HEK293 (cell line): ENCODE results near the gene FAM221A.

Experiments
- CTCF ChIA-PET: fragments of 350-600 bp; formaldehyde crosslinking; extraction: SDS; loops from one replicate; lab custom pipeline; 2021; ENCODE audit warnings: antibody characterized with exemption; lab: Yijun Ruan, JAX
- POLR2A ChIA-PET: fragments of 300-600 bp; formaldehyde crosslinking; extraction: SDS; loops from one replicate; lab custom pipeline; 2020; ENCODE audit warnings: antibody characterized with exemption, inconsistent platforms; lab: Yijun Ruan, JAX
- H3K27ac ChIP-seq: fragments of 200-500 bp; sonication (Bioruptor generic); 2 replicates; pipeline ENCODE4 v1.5.1; 2014; ENCODE audit warnings: low read depth, low read length, control low read depth, inconsistent platforms; ENCODE audit errors: extremely low read depth
- H3K36me3 ChIP-seq, 2 experiments: fragments of 200-500 bp in 1 of 2; sonication (Bioruptor generic) in 1 of 2; 1 replicate in 1 of 2; 2 replicates in 1 of 2; pipeline ENCODE4 v1.5.1; 2014 to 2017; ENCODE audit warnings: inconsistent platforms in 2 of 2, low read length in 2 of 2; ENCODE audit not compliant: control insufficient read depth in 2 of 2, insufficient read depth in 1 of 2
- H3K4me1 ChIP-seq: fragments of 200-500 bp; sonication (Bioruptor generic); 2 replicates; pipeline ENCODE4 v1.5.1; 2014; ENCODE audit warnings: mild to moderate bottlenecking, low read length, inconsistent platforms; ENCODE audit not compliant: control insufficient read depth, insufficient read depth
- H3K4me3 ChIP-seq: 2 replicates; pipeline ENCODE4 v1.5.1; 2011; ENCODE audit warnings: low read depth, mild to moderate bottlenecking, control low read depth, low read length, moderate library complexity
- H3K9me3 ChIP-seq: fragments of 200-500 bp; sonication (Bioruptor generic); 2 replicates; pipeline ENCODE4 v1.5.1; 2014; ENCODE audit warnings: low read depth, low read length, inconsistent platforms; ENCODE audit not compliant: control insufficient read depth, insufficient read depth
- EGR2 ChIP-seq: fragments of 450-650 bp; formaldehyde crosslinking; IDR thresholded peaks from 2 replicates; pipeline ENCODE4 v1.5.1; 2016; ENCODE audit warnings: low read depth, missing biosample characterization, missing genetic modification characterization
- ZNF140 ChIP-seq: fragments of 450-650 bp; formaldehyde crosslinking; IDR thresholded peaks from 2 replicates; pipeline ENCODE4 v1.5.1; 2016; ENCODE audit warnings: missing biosample characterization, missing genetic modification characterization
- ZNF169 ChIP-seq: fragments of 450-650 bp; formaldehyde crosslinking; IDR thresholded peaks from 2 replicates; pipeline ENCODE4 v1.5.1; 2016; ENCODE audit warnings: missing biosample characterization, missing genetic modification characterization
- ZNF423 ChIP-seq: fragments of 450-650 bp; formaldehyde crosslinking; IDR thresholded peaks from 2 replicates; pipeline ENCODE4 v1.5.1; 2016; ENCODE audit warnings: missing biosample characterization, missing genetic modification characterization
- TF ChIP-seq, protein P1 (sequence below): fragments of 450-650 bp; formaldehyde crosslinking; IDR thresholded peaks from 2 replicates; pipeline ENCODE4 v1.5.1; 2016; ENCODE audit warnings: missing biosample characterization, missing genetic modification characterization, low read depth
- TF ChIP-seq, protein P2 (sequence below): sonication (generic); formaldehyde crosslinking; IDR thresholded peaks from 2 replicates; pipeline ENCODE4 v1.8.1; 2022; ENCODE audit warnings: mild to moderate bottlenecking, moderate library complexity, missing genetic modification reagents

Gene FAM221A

DNA sequence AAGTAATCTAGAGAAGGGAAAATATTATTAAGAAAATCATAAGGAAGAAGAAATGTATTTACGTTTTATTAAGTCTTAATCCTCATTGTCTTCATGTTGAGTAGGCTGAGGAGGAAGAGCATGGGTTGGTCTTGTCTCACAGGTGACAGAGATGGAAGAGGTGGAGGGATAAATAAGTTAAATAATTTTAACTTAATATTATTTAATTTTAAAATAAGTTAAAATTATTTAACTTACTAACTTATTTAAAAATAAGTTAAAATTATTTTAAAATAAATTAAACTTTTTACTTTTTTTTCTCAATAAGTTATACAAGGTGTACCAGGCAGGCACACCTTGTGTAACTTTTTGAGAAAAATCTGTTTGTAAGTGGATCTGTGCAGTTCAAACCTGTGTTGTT is 66.6 kb downstream of the FAM221A start:
- H3K36me3 ChIP-seq, result no peaks in the 10 kb centered on the region
- no peaks in the 10 kb centered on the region for H3K9me3 ChIP-seq
- no peak overlapping the region for H3K4me3 ChIP-seq
- no peaks in the 10 kb centered on the region for H3K4me1 ChIP-seq
- POLR2A ChIA-PET, result no interaction called here
- CTCF ChIA-PET, result no interaction called here
- no peak for TF ChIP-seq EGR2 (tag by site-specific recombination)
- TF ChIP-seq ZNF140 (tag by site-specific recombination), result no peak
- no peak for TF ChIP-seq ZNF169 (tag by site-specific recombination)
- TF ChIP-seq ZNF423 (tag by site-specific recombination), result no peak
- TF ChIP-seq, protein P1, sequence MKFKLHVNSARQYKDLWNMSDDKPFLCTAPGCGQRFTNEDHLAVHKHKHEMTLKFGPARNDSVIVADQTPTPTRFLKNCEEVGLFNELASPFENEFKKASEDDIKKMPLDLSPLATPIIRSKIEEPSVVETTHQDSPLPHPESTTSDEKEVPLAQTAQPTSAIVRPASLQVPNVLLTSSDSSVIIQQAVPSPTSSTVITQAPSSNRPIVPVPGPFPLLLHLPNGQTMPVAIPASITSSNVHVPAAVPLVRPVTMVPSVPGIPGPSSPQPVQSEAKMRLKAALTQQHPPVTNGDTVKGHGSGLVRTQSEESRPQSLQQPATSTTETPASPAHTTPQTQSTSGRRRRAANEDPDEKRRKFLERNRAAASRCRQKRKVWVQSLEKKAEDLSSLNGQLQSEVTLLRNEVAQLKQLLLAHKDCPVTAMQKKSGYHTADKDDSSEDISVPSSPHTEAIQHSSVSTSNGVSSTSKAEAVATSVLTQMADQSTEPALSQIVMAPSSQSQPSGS (tag by site-specific recombination), result no peak
- TF ChIP-seq, all 188 proteins: peak for 0
- H3K27ac ChIP-seq, result no peak overlapping the region

DNA sequence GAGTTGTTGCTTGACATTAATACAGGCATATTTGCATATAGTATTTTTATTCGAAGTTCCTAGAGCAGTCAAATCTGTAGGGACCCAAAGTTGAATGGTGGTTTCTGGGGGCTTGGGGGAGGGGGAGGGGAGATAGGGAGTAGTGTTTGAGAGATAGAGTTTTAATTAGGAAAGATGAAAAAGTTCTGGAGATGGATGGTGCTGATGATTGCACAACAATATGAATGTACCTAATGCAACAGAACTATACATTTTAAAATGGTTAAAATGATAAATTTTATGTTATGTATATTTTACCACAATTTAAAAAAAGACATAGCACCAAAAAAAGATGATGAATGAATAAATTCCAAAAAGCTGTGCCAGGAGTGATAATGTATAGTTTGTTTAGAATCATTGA is 71.9 kb downstream of the FAM221A start:
- TF ChIP-seq, protein P2, sequence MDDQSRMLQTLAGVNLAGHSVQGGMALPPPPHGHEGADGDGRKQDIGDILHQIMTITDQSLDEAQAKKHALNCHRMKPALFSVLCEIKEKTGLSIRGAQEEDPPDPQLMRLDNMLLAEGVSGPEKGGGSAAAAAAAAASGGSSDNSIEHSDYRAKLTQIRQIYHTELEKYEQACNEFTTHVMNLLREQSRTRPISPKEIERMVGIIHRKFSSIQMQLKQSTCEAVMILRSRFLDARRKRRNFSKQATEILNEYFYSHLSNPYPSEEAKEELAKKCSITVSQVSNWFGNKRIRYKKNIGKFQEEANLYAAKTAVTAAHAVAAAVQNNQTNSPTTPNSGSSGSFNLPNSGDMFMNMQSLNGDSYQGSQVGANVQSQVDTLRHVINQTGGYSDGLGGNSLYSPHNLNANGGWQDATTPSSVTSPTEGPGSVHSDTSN, result no peak
- TF ChIP-seq, all 188 proteins: peak for 0
- Histone ChIP-seq H3K4me3 (no peak overlapping the region), H3K36me3 (no peaks in the 10 kb centered on the region), H3K9me3 (no peaks in the 10 kb centered on the region), H3K4me1 (no peaks in the 10 kb centered on the region), H3K27ac (no peak overlapping the region)
- ChIA-PET POLR2A (no interaction called here), CTCF (interaction anchor here (0.7 to 1.2 kb wide), 2 partner anchors 8 to 121 kb away, joined by 4 to 7 read pairs; no protein-coding TSS in a partner anchor)
